Left lung (tissue), 10 donors: ENCODE data around the gene PRRT2. TPM values are rescaled to one million over a fixed set of nuclear protein-coding genes. Genes with fewer than 3 reads are reported as not detected.

Experiments used
- ATAC-seq: fragments of 200-7000 bp; cut with Tn5 transposase; one replicate; pipeline ENCODE4 v1.9.1; 2020; ENCODE audit warnings: moderate library complexity
- DNase-seq, 4 donors: peaks; one replicate each; pipeline ENCODE4 v3.0.0-alpha.2; 2013 to 2020
- H3K27ac ChIP-seq, 2 donors: fragments of 200-600 bp; sonication (generic) in 1 of 2; one replicate each; pipeline versions ENCODE4 v1.5.0 to v1.8.0; 2020 to 2021
- H3K27me3 ChIP-seq, 2 donors: fragments of 200-600 bp; sonication (generic) in 1 of 2; one replicate each; pipeline versions ENCODE4 v1.5.0 to v1.8.0; 2020 to 2021
- H3K36me3 ChIP-seq, 2 donors: fragments of 200-600 bp; sonication (generic) in 1 of 2; one replicate each; pipeline versions ENCODE4 v1.5.0 to v1.8.0; 2020 to 2021
- H3K4me1 ChIP-seq, 2 donors: fragments of 200-600 bp; one replicate each; pipeline ENCODE4 v1.8.0; 2021
- H3K4me3 ChIP-seq, 2 donors: fragments of 200-600 bp; sonication (generic) in 1 of 2; one replicate each; pipeline versions ENCODE4 v1.5.0 to v1.8.0; 2020 to 2021; ENCODE audit warnings: mild to moderate bottlenecking in 1 of 2
- H3K9me3 ChIP-seq, 2 donors: fragments of 200-600 bp; sonication (generic) in 1 of 2; one replicate each; pipeline versions ENCODE4 v1.5.0 to v1.8.0; 2020 to 2021
- CTCF ChIP-seq, 2 donors: fragments of 200-600 bp; sonication (generic) in 1 of 2; IDR thresholded peaks; one replicate each; pipeline versions ENCODE4 v1.5.0 to v1.8.0; 2021; ENCODE audit warnings: antibody characterized with exemption in 2 of 2
- intact Hi-C, 2 donors: fragments of 100-400 bp; cut with DNase I; formaldehyde crosslinking; loops; one replicate each; pipeline versions ENCODE4 v1.11.2 to v1.14.2; 2022
- polyA plus RNA-seq, 6 donors: library from polyadenylated mRNA; unstranded; fragments of 120-200 nt; gene quantifications; one replicate each; pipeline ENCODE4 v1.2.1, GENCODE V29; 2013; ENCODE audit not compliant: insufficient read length in 6 of 6
- total RNA-seq, 2 donors: library from RNA; stranded (reverse); fragmentation: NEBNext Ultra II Directional; extraction: Animal tissue kit (Norgen Biotek cat#: 25700); gene quantifications; one replicate each; pipeline ENCODE4 v1.2.1, GENCODE V29; 2021
- donor health status: DM: no; HTN: yes; CAD: no.
- donor health status: DM: no; HTN: no; CAD: no.

The PRRT2 gene
- total and polyA plus RNA-seq, 8 donors, result 0.94 to 15.1 (median 10.6) TPM

GRCh38 chr16:29834079-29834478 is 22.1 kb downstream of the PRRT2 start:
- Histone ChIP-seq H3K27me3 (no peaks in the 10 kb centered on the region), H3K4me3 (no peak overlapping the region), H3K27ac (no peak overlapping the region), H3K4me1 (peaks cover 0 to 12% of the 10 kb centered on the region in 2 donors), H3K36me3 (peaks cover 0 to 97% of the 10 kb centered on the region in 2 donors), H3K9me3 (no peaks in the 10 kb centered on the region)
- intact Hi-C loops, result no loop called here
- ATAC-seq, result no peak
- no peak for TF ChIP-seq CTCF (IDR thresholded peaks at IDR 0.05)
- DNase-seq, result no peak

- TF ChIP-seq CTCF (IDR thresholded peaks at IDR 0.05), result no peak
- intact Hi-C loops, result no loop called here
- no peak overlapping the region for H3K4me3 ChIP-seq
- ATAC-seq (no peak), DNase-seq (no peak)
- H3K27ac ChIP-seq, result no peak overlapping the region
- H3K4me1 ChIP-seq, result no peaks in the 10 kb centered on the region
- no peaks in the 10 kb centered on the region for H3K27me3 ChIP-seq
- no peaks in the 10 kb centered on the region for H3K9me3 ChIP-seq
- H3K36me3 ChIP-seq, result peaks cover 0 to 100% of the 10 kb centered on the region in 2 donors
These were observed 23.9 kb downstream of the PRRT2 start for GRCh38 chr16:29835926-29836325.

GRCh38 chr16:29836623-29837022 is 24.6 kb downstream of the PRRT2 start:
- ATAC-seq (no peak), DNase-seq (no peak)
- H3K4me3 ChIP-seq, result no peak overlapping the region
- no peak for TF ChIP-seq CTCF (IDR thresholded peaks at IDR 0.05)
- no peak overlapping the region for H3K27ac ChIP-seq
- H3K9me3 ChIP-seq, result no peaks in the 10 kb centered on the region
- intact Hi-C loops, result no loop called here
- peaks cover 0 to 100% of the 10 kb centered on the region in 2 donors for H3K36me3 ChIP-seq
- no peaks in the 10 kb centered on the region for H3K27me3 ChIP-seq
- no peaks in the 10 kb centered on the region for H3K4me1 ChIP-seq

GRCh38 chr16:29837841-29838240 is 25.8 kb downstream of the PRRT2 start:
- intact Hi-C loops, result no loop called here
- Histone ChIP-seq H3K4me1 (no peaks in the 10 kb centered on the region), H3K27ac (no peak overlapping the region), H3K4me3 (no peak overlapping the region), H3K36me3 (peaks cover 0 to 100% of the 10 kb centered on the region in 2 donors), H3K27me3 (no peaks in the 10 kb centered on the region), H3K9me3 (no peaks in the 10 kb centered on the region)
- TF ChIP-seq CTCF (IDR thresholded peaks at IDR 0.05), result no peak
- ATAC-seq (no peak), DNase-seq (no peak)

GRCh38 chr16:29839822-29840221 is 27.8 kb downstream of the PRRT2 start:
- DNase-seq, result no peak
- Histone ChIP-seq H3K27ac (no peak overlapping the region), H3K4me3 (no peak overlapping the region), H3K27me3 (no peaks in the 10 kb centered on the region), H3K4me1 (peaks cover 0 to 3% of the 10 kb centered on the region in 2 donors), H3K9me3 (no peaks in the 10 kb centered on the region), H3K36me3 (peaks cover 0 to 98% of the 10 kb centered on the region in 2 donors)
- TF ChIP-seq CTCF (IDR thresholded peaks at IDR 0.05), result no peak
- intact Hi-C loops, result no loop called here
- no peak for ATAC-seq
